ENCODE measurements around the gene GCSAM.

The GCSAM gene

GRCh38 chr3:112129925-112130637 is 3.0 kb downstream of the GCSAM start:
- Histone ChIP-seq H3K27ac (no peak overlapping the region), H3K27me3 (ENCODE audit: insufficient read depth, low read depth, severe bottlenecking) (no peaks in the 10 kb centered on the region), H3K36me3 (no peaks in the 10 kb centered on the region), H3K4me3 (ENCODE audit: low read depth, low read length) (no peak overlapping the region), H3K9me3 (ENCODE audit: severe bottlenecking) (no peaks in the 10 kb centered on the region)
- TF ChIP-seq, protein P1, sequence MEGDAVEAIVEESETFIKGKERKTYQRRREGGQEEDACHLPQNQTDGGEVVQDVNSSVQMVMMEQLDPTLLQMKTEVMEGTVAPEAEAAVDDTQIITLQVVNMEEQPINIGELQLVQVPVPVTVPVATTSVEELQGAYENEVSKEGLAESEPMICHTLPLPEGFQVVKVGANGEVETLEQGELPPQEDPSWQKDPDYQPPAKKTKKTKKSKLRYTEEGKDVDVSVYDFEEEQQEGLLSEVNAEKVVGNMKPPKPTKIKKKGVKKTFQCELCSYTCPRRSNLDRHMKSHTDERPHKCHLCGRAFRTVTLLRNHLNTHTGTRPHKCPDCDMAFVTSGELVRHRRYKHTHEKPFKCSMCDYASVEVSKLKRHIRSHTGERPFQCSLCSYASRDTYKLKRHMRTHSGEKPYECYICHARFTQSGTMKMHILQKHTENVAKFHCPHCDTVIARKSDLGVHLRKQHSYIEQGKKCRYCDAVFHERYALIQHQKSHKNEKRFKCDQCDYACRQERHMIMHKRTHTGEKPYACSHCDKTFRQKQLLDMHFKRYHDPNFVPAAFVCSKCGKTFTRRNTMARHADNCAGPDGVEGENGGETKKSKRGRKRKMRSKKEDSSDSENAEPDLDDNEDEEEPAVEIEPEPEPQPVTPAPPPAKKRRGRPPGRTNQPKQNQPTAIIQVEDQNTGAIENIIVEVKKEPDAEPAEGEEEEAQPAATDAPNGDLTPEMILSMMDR (IDR thresholded peaks at IDR 0.05; ENCODE audit: low read depth, low read length) = no peak
- no peak for DNase-seq

DNA sequence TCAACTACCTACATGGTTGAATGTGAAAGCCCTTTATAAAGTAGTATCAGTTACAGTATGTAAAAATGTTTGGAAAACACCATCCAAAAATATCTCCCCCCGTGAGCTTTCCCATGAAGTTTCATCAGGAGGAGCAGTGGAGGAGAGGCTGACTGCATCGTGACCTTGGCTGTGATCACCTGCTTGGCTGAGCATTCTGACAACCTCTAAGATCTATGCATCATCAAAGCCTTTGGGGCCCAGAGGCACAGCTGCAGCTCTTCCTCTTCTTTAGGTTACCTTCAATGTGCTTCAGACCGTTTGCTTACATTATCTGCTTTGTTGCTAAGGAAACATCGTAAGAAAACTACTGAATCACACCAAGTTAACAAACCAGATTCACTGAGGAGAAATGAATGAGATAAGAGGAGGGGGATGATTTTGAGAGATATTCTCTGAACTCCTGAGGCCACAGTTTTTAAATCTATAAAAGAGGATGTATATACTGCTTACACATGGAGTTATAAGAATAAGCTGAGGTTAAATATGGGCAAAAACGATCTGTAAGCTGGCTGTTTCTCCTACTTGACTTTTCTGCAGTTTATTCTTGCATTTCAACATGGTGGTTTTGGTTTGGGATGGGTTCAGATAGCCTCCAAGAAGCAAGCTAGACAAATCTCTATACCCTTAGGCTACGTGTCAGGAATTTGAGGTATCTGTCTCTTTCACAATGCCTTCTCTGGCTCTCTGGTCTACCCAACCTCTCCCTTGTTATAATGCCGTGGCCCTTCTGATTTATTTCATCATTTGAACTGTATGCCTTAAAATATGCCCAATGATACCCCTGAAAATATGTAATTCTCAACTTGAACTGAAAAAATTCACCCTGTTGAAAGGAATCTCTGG is 4.0 kb downstream of the GCSAM start:
- H3K27ac ChIP-seq = no peak overlapping the region
- no peak for DNase-seq
- no peaks in the 10 kb centered on the region for H3K9me3 ChIP-seq (ENCODE audit: severe bottlenecking)
- H3K4me3 ChIP-seq (ENCODE audit: low read depth, low read length) = no peak overlapping the region
- H3K36me3 ChIP-seq = no peaks in the 10 kb centered on the region
- TF ChIP-seq, protein P1 (IDR thresholded peaks at IDR 0.05; ENCODE audit: low read depth, low read length) = no peak
- H3K27me3 ChIP-seq (ENCODE audit: insufficient read depth, low read depth, severe bottlenecking) = no peaks in the 10 kb centered on the region

- TF ChIP-seq, protein P1 (IDR thresholded peaks at IDR 0.05; ENCODE audit: low read depth, low read length) = no peak
- H3K4me3 ChIP-seq (ENCODE audit: low read depth, low read length) = no peak overlapping the region
- H3K27ac ChIP-seq = no peak overlapping the region
- no peak for DNase-seq
- H3K27me3 ChIP-seq (ENCODE audit: insufficient read depth, low read depth, severe bottlenecking) = no peaks in the 10 kb centered on the region
- H3K36me3 ChIP-seq = no peaks in the 10 kb centered on the region
- H3K9me3 ChIP-seq (ENCODE audit: severe bottlenecking) = no peaks in the 10 kb centered on the region
Measured at GRCh38 chr3:112127522-112128494, 5.2 kb downstream of the GCSAM start.

- H3K36me3 ChIP-seq = no peaks in the 10 kb centered on the region
- H3K4me3 ChIP-seq (ENCODE audit: low read depth, low read length) = no peak overlapping the region
- H3K9me3 ChIP-seq (ENCODE audit: severe bottlenecking) = no peaks in the 10 kb centered on the region
- no peaks in the 10 kb centered on the region for H3K27me3 ChIP-seq (ENCODE audit: insufficient read depth, low read depth, severe bottlenecking)
- H3K27ac ChIP-seq = no peak overlapping the region
- TF ChIP-seq, protein P1 (IDR thresholded peaks at IDR 0.05; ENCODE audit: low read depth, low read length) = no peak
- no peak for DNase-seq
Measured at GRCh38 chr3:112126511-112126911, 6.5 kb downstream of the GCSAM start.

- H3K9me3 ChIP-seq (ENCODE audit: severe bottlenecking) = no peaks in the 10 kb centered on the region
- no peak overlapping the region for H3K27ac ChIP-seq
- no peak for DNase-seq
- TF ChIP-seq, protein P1 (IDR thresholded peaks at IDR 0.05; ENCODE audit: low read depth, low read length) = no peak
- H3K4me3 ChIP-seq (ENCODE audit: low read depth, low read length) = no peak overlapping the region
- no peaks in the 10 kb centered on the region for H3K36me3 ChIP-seq
- no peaks in the 10 kb centered on the region for H3K27me3 ChIP-seq (ENCODE audit: insufficient read depth, low read depth, severe bottlenecking)
Measured at GRCh38 chr3:112124907-112125607, 8.0 kb downstream of the GCSAM start.
